GM19238 (cell line): ENCODE results near the gene CCDC197.

Experiments
- DNase-seq: peaks from one replicate; pipeline ENCODE4 v3.0.0; 2011; ENCODE audit warnings: low spot score; ENCODE audit not compliant: insufficient read length

Gene CCDC197

GRCh38 chr14:94022532-94023411 is 25.7 kb downstream of the CCDC197 start:
- no peak for DNase-seq

- DNase-seq = no peak
Measured at GRCh38 chr14:94024549-94024948, 27.4 kb downstream of the CCDC197 start.

- no peak for DNase-seq
Measured at GRCh38 chr14:94025720-94026119, 28.6 kb downstream of the CCDC197 start.

GRCh38 chr14:94026173-94026888 is 29.2 kb downstream of the CCDC197 start, which contains the start of gene OTUB2:
OTUB2 (plus strand) TSS chr14:94026340; CDS start chr14:94026538, 198 bp downstream.
- DNase-seq = peak; percentile 99

- DNase-seq = no peak
Measured at GRCh38 chr14:94026889-94027469, 29.9 kb downstream of the CCDC197 start.

- DNase-seq = no peak
Measured at GRCh38 chr14:94027566-94028449, 30.7 kb downstream of the CCDC197 start.

GRCh38 chr14:94028450-94028826 is 31.3 kb downstream of the CCDC197 start:
- no peak for DNase-seq

- DNase-seq = no peak
Measured at GRCh38 chr14:94029265-94029664, 32.2 kb downstream of the CCDC197 start.

- no peak for DNase-seq
Measured at GRCh38 chr14:94029671-94030203, 32.6 kb downstream of the CCDC197 start.

- no peak for DNase-seq
Measured at GRCh38 chr14:94030571-94030970, 33.5 kb downstream of the CCDC197 start.

- DNase-seq = no peak
Measured at GRCh38 chr14:94031161-94031882, 34.2 kb downstream of the CCDC197 start.

- no peak for DNase-seq
Measured at GRCh38 chr14:94031883-94032279, 34.8 kb downstream of the CCDC197 start.

GRCh38 chr14:94034886-94035285 is 37.8 kb downstream of the CCDC197 start:
- DNase-seq = no peak

GRCh38 chr14:94036313-94037167 is 39.4 kb downstream of the CCDC197 start:
- peak; percentile 77 for DNase-seq

GRCh38 chr14:94037954-94038353 is 40.9 kb downstream of the CCDC197 start:
- no peak for DNase-seq

- no peak for DNase-seq
Measured at GRCh38 chr14:94038510-94038909, 41.4 kb downstream of the CCDC197 start.

- DNase-seq = no peak
Measured at GRCh38 chr14:94038921-94039629, 42.0 kb downstream of the CCDC197 start.

- DNase-seq = no peak
Measured at GRCh38 chr14:94040247-94040646, 43.1 kb downstream of the CCDC197 start.

GRCh38 chr14:94040796-94041195 is 43.7 kb downstream of the CCDC197 start:
- DNase-seq = no peak
